ENCODE results near the gene FBXO11. TPM values are rescaled to one million over a fixed set of nuclear protein-coding genes. Genes with fewer than 3 reads are reported as not detected.

Gene FBXO11
- total and polyA plus RNA-seq, 2 of the 4 experiments (the other 2 are of a cell fraction), result 27.1 to 29.6 TPM

- Histone ChIP-seq H3K23ac (ENCODE audit: low read depth, low read length) (no peak overlapping the region), H3K9me1 (ENCODE audit: insufficient read depth, low read length) (no peaks in the 10 kb centered on the region), H2AK9ac (replicated peaks; ENCODE audit: low read depth, low read length, poor library complexity) (no peak overlapping the region), H2BK120ac (ENCODE audit: low read depth, low read length) (no peak overlapping the region), H3K9me3 (ENCODE audit: control insufficient read depth, insufficient read depth, low read length) (peaks cover 5% of the 10 kb centered on the region; the same call in 1 of the 2 replicates), H2BK20ac (ENCODE audit: low read depth, low read length) (no peak overlapping the region), H3K18ac (ENCODE audit: low read depth, low read length) (no peak overlapping the region), H2BK5ac (ENCODE audit: low read depth, low read length, poor library complexity, severe bottlenecking) (no peak overlapping the region), H3K4me2 (ENCODE audit: low read depth, low read length) (no peak overlapping the region), H3K14ac (replicated peaks; ENCODE audit: low read depth, low read length) (no peak overlapping the region), H2BK15ac (ENCODE audit: low read depth, low read length) (no peak overlapping the region), H3K79me1 (ENCODE audit: low read depth in 1 of 2, low read length in 2 of 2) (no peaks in the 10 kb centered on the region), H3K4ac (ENCODE audit: low read depth, low read length) (no peak overlapping the region), H3K56ac (ENCODE audit: extremely low read depth, insufficient read depth, low read length) (no peak overlapping the region), H3K9ac (ENCODE audit: low read depth, low read length) (no peak overlapping the region), H3K4me1 (ENCODE audit: control insufficient read depth, insufficient read depth, low read length) (no peaks in the 10 kb centered on the region), H2AK5ac (ENCODE audit: low read depth, low read length) (no peak overlapping the region), H2AFZ (replicated peaks; ENCODE audit: low read length, poor library complexity) (no peak overlapping the region), H3K4me3 (ENCODE audit: insufficient read depth, low read depth, low read length) (no peak overlapping the region), H4K20me1 (ENCODE audit: insufficient read depth, low read length) (no peaks in the 10 kb centered on the region), H4K8ac (ENCODE audit: low read depth in 2 of 2, low read length in 2 of 2) (no peak overlapping the region), H3K27me3 (ENCODE audit: control insufficient read depth, insufficient read depth, low read length) (peaks cover 9% of the 10 kb centered on the region), H4K91ac (ENCODE audit: insufficient read depth, low read depth, low read length) (no peak overlapping the region), H3K27ac (ENCODE audit: insufficient read depth, low read length) (no peak overlapping the region), H3K36me3 (ENCODE audit: control insufficient read depth, insufficient read depth, low read length) (no peaks in the 10 kb centered on the region), H4K5ac (ENCODE audit: low read depth, low read length) (no peak overlapping the region)
- no peak for DNase-seq
- BruUV-seq (replicated peaks), result no TSS peak
- intact Hi-C loops (cut with micrococcal nuclease) (no loop called here), in situ Hi-C loops (cut with MboI; ENCODE audit: low sequenced_read_pairs) (no loop called here), dilution Hi-C loops (cut with HindIII; ENCODE audit: low sequenced_read_pairs, unreplicated experiment) (no loop called here)
- TF ChIP-seq SMC3 (IDR thresholded peaks at IDR 0.05; ENCODE audit: low read depth, low read length) (no peak), RAD21 (IDR thresholded peaks at IDR 0.05; ENCODE audit: low read length) (no peak), CTCF (conservative IDR thresholded peaks at IDR 0.05; ENCODE audit: low read depth, low read length) (no peak), CHD1 (IDR thresholded peaks at IDR 0.05; ENCODE audit: low read depth, low read length) (no peak)
- no peak for ATAC-seq (ENCODE audit: low read depth)
- POLR2A ChIA-PET (ENCODE audit: unreplicated experiment), result no interaction called here
- CTCF ChIA-PET, result no interaction called here
- 29% methylated on average over 2 of the region's 4 CpGs; no CpG with 5 or more reads in 1 of the 2 experiments for WGBS, 2 experiments (ENCODE audit: extremely low coverage in 2 of 2, insufficient read length in 1 of 2)
Measured at GRCh38 chr2:47747878-47748277, 158.4 kb downstream of the FBXO11 start.
